Omental fat pad (tissue), 4 donors: ENCODE results near the gene RAPGEF4. TPM values are rescaled to one million over a fixed set of nuclear protein-coding genes. Genes with fewer than 3 reads are reported as not detected.

Experiments
- ATAC-seq: fragments of 150-250 bp; one replicate; pipeline ENCODE4 v1.9.1; 2016; ENCODE audit warnings: mild to moderate bottlenecking, moderate library complexity; ENCODE audit not compliant: low FRiP score
- DNase-seq: peaks from one replicate; pipeline ENCODE4 v3.0.0-alpha.2; 2019; ENCODE audit warnings: low spot score
- total RNA-seq, 4 donors: library from RNA; depleted of rRNA; stranded (reverse); fragments of >200 nt; gene quantifications; one replicate each; pipeline ENCODE4 v1.1.0, GENCODE V29; 2016
- TF ChIP-seq, protein P1 (sequence below), 3 donors: fragments of 450-650 bp; IDR thresholded peaks; one replicate each; pipeline ENCODE4 v1.5.1; 2016 to 2017; ENCODE audit warnings: antibody characterized with exemption in 3 of 3, mild to moderate bottlenecking in 3 of 3, moderate library complexity in 2 of 3

RAPGEF4 gene
- total RNA-seq, 4 donors from 2014 or later = 11.7 to 25.6 (median 20.0) TPM

GRCh38 chr2:172953970-172954852, 218.6 kb downstream of the RAPGEF4 start:
- DNase-seq = no peak
- ATAC-seq = no peak
- TF ChIP-seq, protein P1, sequence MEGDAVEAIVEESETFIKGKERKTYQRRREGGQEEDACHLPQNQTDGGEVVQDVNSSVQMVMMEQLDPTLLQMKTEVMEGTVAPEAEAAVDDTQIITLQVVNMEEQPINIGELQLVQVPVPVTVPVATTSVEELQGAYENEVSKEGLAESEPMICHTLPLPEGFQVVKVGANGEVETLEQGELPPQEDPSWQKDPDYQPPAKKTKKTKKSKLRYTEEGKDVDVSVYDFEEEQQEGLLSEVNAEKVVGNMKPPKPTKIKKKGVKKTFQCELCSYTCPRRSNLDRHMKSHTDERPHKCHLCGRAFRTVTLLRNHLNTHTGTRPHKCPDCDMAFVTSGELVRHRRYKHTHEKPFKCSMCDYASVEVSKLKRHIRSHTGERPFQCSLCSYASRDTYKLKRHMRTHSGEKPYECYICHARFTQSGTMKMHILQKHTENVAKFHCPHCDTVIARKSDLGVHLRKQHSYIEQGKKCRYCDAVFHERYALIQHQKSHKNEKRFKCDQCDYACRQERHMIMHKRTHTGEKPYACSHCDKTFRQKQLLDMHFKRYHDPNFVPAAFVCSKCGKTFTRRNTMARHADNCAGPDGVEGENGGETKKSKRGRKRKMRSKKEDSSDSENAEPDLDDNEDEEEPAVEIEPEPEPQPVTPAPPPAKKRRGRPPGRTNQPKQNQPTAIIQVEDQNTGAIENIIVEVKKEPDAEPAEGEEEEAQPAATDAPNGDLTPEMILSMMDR (IDR thresholded peaks at IDR 0.05) = no peak

DNA sequence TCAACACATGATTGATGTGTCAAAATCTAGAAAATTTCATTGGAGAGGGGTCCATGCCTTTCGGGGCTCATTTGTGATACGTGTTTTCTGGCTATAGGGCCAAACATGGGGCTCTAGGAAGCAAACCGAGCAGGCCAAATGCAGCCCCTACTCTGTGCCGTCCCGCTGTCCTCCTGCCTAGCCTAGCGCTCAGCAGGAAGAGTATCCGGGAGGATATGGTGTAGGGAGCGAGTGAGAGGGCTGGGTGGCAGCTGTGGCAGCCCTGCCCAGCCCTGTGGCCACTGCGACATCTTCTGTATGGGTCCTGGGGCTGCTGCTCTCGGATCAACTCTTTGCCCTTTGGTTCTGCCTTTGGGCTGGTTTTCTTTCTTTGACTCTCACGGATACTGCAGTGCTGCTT, 219.9 kb downstream of the RAPGEF4 start:
- TF ChIP-seq, protein P1 (IDR thresholded peaks at IDR 0.05) = no peak
- ATAC-seq = no peak
- DNase-seq = no peak

DNA sequence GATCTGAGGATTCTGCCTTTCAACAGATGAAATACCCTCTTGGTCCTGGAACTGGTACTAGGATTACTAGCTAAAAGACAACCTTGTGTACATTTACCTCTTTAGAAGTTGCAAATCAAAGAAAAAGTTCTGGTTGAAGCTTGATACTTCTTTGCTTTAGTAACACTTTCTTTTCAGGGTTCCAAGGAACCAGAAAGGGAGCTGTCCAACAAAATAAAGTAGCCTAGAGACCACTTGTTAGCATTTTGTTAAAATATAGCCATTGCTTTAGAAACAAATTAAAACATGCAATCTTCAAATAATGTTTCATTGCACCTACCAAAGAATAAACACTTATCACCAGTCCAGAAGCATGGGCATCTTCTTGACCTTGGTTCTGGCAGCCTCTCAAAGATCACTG, 222.1 kb downstream of the RAPGEF4 start:
- ATAC-seq = no peak
- TF ChIP-seq, protein P1 (IDR thresholded peaks at IDR 0.05) = no peak
- no peak for DNase-seq

DNA sequence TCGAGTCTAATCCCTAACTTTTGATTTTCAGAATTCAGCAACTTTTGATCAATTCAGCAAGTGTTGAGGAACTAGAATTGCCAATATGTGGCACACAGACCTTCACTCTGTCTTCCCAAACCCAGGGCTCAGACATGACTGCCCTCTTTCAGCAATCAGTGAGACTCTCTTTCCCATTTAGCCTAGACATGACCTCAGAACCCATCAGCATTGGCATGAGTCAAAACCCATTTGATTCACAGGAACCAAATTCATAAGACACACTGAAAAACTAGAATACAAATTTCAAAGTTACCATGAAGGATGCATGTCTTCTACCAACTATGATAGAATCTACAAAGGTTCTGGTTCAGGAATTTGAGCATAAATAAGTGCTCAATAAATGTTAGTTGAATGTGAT, 226.4 kb downstream of the RAPGEF4 start:
- no peak for ATAC-seq
- TF ChIP-seq, protein P1 (IDR thresholded peaks at IDR 0.05) = no peak
- no peak for DNase-seq

GRCh38 chr2:172962824-172963223, 227.2 kb downstream of the RAPGEF4 start:
- ATAC-seq (peak; percentile 53), DNase-seq (no peak)
- TF ChIP-seq, protein P1 (IDR thresholded peaks at IDR 0.05) = no peak

- DNase-seq (no peak), ATAC-seq (no peak)
- TF ChIP-seq, protein P1 (IDR thresholded peaks at IDR 0.05) = no peak
These were observed 229.0 kb downstream of the RAPGEF4 start for GRCh38 chr2:172964511-172965139.
